BJ (cell line): Measurements from ENCODE around the gene SNRK. TPM values are rescaled to one million over a fixed set of nuclear protein-coding genes. Genes with fewer than 3 reads are reported as not detected.

ENCODE experiments used
- CTCF ChIA-PET: fragments of 350-600 bp; formaldehyde crosslinking; extraction: SDS; loops from one replicate; lab custom pipeline; 2021; ENCODE audit warnings: antibody characterized with exemption, inconsistent platforms; lab: Yijun Ruan, JAX
- POLR2A ChIA-PET: fragments of 300-600 bp; sonication (Branson Sonifier 250); formaldehyde crosslinking; extraction: SDS; loops from one replicate; lab custom pipeline; 2021; ENCODE audit warnings: antibody characterized with exemption; lab: Charles Lee
- DNase-seq: peaks from one replicate; pipeline ENCODE4 v3.0.0-alpha.2; 2011; ENCODE audit warnings: low read depth
- H3K27me3 ChIP-seq: 2 replicates; pipeline ENCODE4 v1.6.0; 2011; ENCODE audit warnings: low read length; ENCODE audit not compliant: control insufficient read depth, insufficient read depth
- H3K36me3 ChIP-seq: 2 replicates; pipeline ENCODE4 v1.5.1; 2011; ENCODE audit warnings: low read length; ENCODE audit not compliant: control insufficient read depth, insufficient read depth
- H3K4me3 ChIP-seq: 2 replicates; pipeline ENCODE4 v1.5.1; 2011; ENCODE audit warnings: low read depth, mild to moderate bottlenecking, control low read depth, low read length
- polyA plus RNA-seq: library from polyadenylated mRNA; depleted of rRNA; stranded (reverse); fragments of >200 nt; gene quantifications from 2 replicates; pipeline ENCODE4 v1.2.3, GENCODE V29; 2011
- TF ChIP-seq, protein P1 (sequence below): IDR thresholded peaks from 2 replicates; pipeline ENCODE4 v1.5.1; 2011; ENCODE audit warnings: low read depth, mild to moderate bottlenecking, control low read depth, inconsistent platforms, low read length, moderate library complexity; ENCODE audit not compliant: insufficient read depth

The SNRK gene
- polyA plus RNA-seq, 1 experiment, result 11.5 TPM

DNA sequence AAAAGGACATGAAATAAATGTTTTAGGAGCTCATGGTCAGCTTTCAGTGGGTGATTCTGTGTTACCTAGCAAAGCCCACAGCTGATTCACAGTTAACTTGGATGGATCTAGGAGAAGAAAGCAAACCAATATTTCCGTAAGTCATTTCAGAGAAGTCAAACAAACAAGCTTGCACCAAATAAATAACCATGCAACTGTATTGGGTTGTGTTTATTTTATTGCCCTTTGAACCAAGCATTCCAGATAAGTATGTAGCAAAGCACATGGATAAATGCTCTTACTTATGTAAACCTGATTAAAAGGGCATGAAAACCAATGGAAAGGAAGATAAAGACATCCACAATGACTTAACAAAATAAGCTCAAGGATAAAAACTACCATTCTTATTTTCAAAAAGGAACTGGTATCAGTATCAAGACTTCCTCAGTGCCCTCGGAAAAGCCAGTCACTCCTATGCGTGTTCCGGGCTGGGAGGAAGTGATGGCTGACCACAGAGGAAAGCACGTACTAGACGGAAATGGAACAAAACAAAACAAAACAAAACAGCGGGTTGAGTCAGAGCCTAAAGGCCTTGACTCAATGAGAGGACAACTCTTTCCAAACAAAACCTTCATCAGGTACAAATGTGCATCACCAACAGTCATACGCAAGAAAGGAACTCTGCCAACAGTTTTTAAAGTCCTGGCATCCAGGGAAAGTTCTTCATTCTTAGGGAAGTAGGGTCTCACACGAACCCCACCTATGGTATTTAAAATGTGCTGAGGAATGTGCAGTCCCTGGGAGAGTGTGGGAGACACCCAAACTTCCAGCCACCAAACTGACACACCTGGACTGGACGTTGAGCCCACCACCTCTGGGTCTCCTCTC is 103.3 kb downstream of the SNRK start:
- Histone ChIP-seq H3K27me3 (no peaks in the 10 kb centered on the region), H3K36me3 (no peaks in the 10 kb centered on the region; the same call in 1 of the 2 replicates), H3K4me3 (no peak overlapping the region)
- DNase-seq, result no peak
- POLR2A ChIA-PET, result no interaction called here
- CTCF ChIA-PET, result interaction anchor here (1.0 to 1.1 kb wide), 2 partner anchors 9 to 16 kb away, joined by 3 read pairs; no protein-coding TSS in a partner anchor
- TF ChIP-seq, protein P1, sequence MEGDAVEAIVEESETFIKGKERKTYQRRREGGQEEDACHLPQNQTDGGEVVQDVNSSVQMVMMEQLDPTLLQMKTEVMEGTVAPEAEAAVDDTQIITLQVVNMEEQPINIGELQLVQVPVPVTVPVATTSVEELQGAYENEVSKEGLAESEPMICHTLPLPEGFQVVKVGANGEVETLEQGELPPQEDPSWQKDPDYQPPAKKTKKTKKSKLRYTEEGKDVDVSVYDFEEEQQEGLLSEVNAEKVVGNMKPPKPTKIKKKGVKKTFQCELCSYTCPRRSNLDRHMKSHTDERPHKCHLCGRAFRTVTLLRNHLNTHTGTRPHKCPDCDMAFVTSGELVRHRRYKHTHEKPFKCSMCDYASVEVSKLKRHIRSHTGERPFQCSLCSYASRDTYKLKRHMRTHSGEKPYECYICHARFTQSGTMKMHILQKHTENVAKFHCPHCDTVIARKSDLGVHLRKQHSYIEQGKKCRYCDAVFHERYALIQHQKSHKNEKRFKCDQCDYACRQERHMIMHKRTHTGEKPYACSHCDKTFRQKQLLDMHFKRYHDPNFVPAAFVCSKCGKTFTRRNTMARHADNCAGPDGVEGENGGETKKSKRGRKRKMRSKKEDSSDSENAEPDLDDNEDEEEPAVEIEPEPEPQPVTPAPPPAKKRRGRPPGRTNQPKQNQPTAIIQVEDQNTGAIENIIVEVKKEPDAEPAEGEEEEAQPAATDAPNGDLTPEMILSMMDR, result no peak

DNA sequence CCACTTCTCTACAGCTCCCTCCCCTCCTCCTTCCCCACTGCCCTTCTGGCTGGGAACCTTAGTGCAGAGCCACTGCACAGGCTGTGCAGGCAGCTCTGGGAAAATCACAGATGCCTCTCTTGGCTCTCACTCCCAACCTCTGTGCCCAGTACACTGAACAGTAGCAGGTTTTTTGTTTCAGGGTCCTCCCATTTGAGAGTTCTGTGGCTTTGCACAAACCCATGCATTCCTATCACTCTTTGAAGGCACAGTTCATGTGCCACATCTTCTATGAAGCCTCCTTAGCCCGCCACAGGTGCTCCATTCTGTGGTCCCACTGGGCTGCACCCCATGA is 103.9 kb downstream of the SNRK start:
- Histone ChIP-seq H3K27me3 (no peaks in the 10 kb centered on the region), H3K36me3 (no peaks in the 10 kb centered on the region; the same call in 1 of the 2 replicates), H3K4me3 (no peak overlapping the region)
- TF ChIP-seq, protein P1, result no peak
- no peak for DNase-seq
- ChIA-PET POLR2A (no interaction called here), CTCF (no interaction called here)

DNA sequence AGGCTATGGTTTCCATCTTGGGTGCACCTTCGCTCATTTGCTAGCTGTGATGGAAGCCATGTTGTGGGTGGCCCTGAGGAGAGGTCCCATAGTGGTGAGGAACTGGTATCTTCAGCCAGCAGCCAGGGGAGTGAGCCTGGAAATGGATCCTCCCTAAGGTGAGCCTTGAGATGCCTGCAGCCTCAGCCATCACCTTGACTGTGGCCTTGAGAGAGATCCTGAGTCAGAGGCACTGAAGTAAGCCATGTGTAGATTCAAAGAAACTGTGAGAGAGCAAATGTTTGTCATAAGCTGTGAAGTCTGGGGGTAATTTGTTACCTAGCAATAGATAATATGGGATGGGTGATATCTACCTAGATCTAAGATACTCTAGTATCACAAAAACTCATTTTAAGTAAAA is 105.3 kb downstream of the SNRK start:
- Histone ChIP-seq H3K36me3 (no peaks in the 10 kb centered on the region; the same call in 1 of the 2 replicates), H3K27me3 (no peaks in the 10 kb centered on the region), H3K4me3 (no peak overlapping the region)
- TF ChIP-seq, protein P1, result no peak
- ChIA-PET POLR2A (no interaction called here), CTCF (no interaction called here)
- no peak for DNase-seq

DNA sequence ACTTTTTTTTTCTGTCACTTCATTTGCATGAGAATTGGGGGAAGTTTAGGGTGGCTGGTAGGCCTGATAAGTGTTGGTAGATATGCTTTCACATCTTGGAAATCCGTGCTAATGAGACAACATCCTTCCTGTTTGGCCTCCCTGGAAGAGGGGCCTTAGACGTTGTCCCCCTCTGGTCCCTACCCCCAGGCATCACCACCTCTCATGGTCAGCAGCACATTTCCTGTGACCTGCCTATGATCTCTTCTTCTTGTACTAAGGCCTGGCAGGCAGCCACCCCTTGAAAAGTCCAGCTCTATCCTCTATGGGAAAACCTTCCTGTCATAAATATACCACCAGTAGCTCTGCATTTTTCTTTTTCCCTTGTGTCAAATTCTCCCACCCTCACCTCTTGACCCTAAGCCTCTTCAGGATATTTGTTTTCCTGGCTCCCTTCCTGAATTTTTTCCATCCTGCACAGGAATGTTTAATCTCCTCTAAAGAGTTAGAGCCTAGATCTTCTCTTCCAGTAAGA is 107.8 kb downstream of the SNRK start:
- ChIA-PET CTCF (no interaction called here), POLR2A (no interaction called here)
- DNase-seq, result no peak
- TF ChIP-seq, protein P1, result no peak
- no peak overlapping the region for H3K4me3 ChIP-seq
- no peaks in the 10 kb centered on the region for H3K36me3 ChIP-seq
- H3K27me3 ChIP-seq, result no peaks in the 10 kb centered on the region

DNA sequence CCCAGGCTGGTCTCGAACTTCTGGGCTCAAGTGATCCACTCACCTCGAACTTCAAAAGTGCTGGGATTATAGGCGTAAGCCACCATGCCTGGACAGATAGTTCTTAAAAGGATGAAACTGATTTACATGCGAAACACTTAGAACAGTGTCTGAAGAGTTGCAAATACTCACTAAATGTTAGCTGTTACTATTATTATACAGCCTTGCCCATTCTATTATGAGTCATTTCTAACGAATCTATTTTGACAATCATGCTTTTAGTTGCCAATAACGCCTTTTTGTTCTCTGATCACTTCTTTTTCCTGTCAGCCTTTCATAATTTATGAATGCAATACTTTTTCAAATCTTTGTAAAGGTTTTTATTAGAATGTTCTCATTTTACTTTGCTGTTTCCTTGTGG is 112.7 kb downstream of the SNRK start:
- H3K27me3 ChIP-seq, result no peaks in the 10 kb centered on the region
- ChIA-PET CTCF (interaction anchor here (1.5 kb wide), 1 partner anchor 19 kb away, joined by 3 read pairs; no protein-coding TSS in a partner anchor), POLR2A (no interaction called here)
- H3K36me3 ChIP-seq, result no peaks in the 10 kb centered on the region
- DNase-seq, result no peak
- TF ChIP-seq, protein P1, result no peak
- no peak overlapping the region for H3K4me3 ChIP-seq
